HL-60/S4 treated with retinoic acid at 250 ng/mL for 4 days and 3 days (cell line): Measurements from ENCODE around the gene YTHDF1.

Source experiments
- in situ Hi-C: fragments of 300-500 bp; cut with MboI; formaldehyde crosslinking; loops from 2 replicates; pipeline ENCODE4 v1.7.0; 2022; ENCODE audit warnings: low sequenced_read_pairs

The YTHDF1 gene

DNA sequence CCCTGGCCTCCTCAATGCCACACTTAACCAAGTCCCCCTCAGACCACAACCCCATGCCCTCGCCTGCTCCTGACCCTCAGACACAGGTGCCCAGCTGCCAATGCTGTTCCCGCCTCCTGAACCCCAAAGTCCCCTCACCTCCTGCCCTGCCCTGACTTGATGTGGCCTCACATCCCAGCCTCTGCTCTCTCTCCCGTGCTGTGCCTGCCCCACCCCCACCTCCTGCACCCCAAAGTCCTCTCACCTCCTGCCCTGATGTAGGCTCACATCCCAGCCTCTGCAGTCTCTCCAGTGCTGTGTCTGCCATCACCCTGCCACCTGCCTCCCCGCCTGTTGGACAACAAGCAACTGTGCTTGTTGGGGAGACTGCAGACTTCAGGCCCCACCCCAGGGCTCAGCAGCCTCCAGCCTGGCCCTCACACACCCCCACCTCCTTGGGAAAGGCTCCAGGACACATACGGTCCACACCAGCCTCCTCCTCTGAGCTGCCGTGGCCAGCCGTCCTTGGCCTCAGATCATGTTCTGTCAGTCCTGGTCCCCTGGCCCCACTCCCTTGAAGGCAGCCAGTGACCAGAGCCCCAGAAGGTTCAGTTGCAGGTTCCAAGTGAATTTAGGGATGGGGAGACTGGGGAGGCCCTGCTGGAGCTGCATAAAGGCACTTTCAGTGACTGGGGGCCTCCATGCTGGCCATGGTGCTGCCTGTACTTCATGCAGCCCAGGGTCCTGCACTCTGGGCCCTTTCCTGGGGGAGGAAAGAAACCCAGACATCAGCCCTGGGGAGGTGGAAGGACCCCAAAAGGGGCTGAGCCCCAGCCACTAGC, 28.4 kb downstream of the YTHDF1 start:
- in situ Hi-C loops: no loop called here

DNA sequence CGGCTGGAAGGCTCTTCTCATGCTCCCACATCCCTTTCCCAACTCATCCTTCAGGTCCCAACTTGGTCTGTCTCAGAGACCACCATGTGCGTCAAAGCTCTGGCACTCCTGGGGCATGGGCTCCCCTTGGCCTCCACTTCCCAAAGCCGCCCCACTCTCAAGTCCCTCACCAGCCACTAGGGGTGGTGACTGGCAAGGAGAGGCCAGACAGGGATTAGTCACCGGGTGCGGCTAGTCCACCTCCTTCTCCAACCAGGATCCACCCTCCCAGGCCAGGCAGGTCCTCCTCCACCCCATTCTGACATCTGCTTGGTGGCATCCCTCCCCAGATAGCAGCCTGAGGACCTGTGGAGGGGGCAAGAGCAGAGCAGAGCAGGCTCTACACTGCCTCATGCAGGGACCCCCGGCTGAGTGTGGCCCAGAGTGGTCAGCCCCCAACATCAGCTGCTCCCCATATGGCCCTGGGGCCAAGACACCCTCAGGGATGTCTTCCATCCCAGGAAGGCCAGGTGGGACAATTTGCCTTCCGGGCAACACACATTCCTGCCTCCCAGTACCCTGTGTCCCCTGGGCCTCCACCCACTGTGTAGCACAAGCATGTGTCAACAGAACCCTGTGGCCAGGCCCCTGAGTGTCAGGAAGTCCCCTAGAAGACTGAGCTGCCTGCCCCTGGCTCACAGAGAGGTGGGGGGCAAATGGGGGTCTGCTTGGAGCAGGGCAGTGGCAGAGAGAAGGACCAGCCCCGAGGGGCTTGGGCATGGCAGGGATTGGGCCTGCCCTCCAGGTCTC, 29.2 kb downstream of the YTHDF1 start:
- in situ Hi-C loops: no loop called here

DNA sequence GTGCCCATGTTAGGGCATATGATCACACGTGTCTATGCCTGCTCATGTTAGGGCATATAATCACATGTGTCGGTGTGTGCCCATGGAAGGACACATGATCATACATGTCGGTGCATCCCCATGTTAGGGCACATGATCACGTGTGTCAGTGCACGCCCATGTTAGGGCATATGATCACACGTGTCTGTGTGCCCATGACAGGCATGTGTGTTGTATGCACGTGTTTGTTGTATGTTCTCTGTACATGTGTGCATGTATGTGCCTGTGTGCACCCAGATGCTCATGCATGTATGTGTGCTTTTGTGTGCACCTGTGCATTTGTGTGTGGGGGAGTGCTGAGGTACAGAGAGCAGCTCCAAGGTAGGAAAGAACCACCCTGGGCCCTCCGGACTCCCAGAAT, 29.8 kb downstream of the YTHDF1 start:
- in situ Hi-C loops: no loop called here

DNA sequence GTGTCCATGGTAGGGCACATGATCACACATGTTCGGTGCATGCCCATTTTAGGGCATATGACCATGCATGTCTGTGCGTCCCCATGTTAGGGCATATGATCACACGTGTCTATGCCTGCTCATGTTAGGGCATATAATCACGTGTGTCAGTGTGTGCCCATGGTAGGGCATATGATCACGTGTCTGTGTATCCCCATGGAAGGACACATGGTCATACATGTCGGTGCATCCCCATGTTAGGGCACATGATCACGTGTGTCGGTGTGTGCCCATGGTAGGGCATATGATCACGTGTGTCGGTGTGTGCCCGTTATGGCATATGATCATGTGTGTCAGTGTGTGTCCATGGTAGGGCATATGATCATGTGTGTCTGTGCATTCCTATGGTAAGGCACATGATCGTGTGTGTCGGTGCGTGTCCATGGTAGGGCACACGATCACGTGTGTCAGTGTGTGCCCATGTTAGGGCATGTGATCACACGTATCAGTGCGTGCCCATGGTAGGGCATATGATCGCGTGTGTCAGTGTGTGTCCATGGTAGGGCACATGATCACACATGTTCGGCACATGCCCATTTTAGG, 30.6 kb downstream of the YTHDF1 start:
- in situ Hi-C loops: no loop called here

DNA sequence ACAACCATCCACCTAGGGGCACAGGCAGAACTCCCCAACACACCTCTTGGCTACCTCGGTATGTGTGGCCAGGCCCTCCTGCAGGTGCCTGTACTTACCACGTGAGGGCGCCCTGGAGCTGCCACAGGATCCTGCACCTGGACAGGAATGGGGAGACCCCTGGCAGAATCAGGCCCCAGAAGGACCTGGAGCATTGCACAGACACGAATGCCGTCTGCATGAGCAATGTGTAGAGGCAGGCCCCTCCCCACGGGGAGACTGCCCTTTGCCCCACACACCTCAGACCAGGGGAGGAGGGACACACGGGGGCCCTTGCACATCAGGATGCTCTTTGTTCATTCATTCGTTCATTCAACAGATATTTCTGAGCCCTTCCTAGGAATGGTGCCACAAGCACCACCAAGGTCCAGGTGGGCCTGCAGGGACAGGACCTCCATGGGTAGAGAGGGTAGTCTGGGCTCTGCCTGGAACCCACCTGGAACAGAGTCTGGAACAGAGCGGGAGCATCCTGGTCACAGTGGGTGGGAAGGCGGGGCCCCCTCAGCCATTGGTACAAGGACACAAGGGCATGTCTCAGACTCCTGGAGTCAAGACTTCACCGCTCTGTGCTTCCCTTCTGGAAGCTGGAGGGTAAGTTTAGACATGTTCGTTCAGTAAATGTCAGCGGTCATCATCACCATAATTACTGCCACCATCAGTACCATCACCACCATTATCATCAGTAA, 32.3 kb downstream of the YTHDF1 start:
- in situ Hi-C loops: no loop called here

DNA sequence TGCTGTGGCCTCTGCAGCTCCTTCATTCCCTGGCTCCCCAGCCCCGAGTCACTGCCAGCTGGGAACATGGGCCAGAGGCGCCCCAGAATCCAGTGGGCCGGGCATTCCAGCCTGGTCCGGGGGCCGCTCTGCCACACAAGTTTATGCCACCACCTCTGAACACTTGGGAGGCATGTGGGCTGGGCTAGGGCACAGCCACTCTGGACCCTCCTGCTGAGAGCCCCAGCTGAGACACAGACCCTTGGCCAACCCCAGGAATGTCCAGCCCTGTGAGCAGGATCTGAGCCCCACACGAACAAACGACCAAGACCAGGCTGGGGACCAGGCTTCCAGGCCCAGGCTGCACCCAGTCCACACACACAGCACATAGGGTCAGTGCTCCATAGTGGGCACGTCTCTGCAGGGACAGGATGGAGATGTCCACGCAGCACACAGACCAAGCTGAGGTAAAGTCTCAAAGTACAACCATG, 33.0 kb downstream of the YTHDF1 start:
- in situ Hi-C loops: no loop called here

GRCh38 chr20:63182425-63182824, 33.5 kb downstream of the YTHDF1 start:
- in situ Hi-C loops: no loop called here

DNA sequence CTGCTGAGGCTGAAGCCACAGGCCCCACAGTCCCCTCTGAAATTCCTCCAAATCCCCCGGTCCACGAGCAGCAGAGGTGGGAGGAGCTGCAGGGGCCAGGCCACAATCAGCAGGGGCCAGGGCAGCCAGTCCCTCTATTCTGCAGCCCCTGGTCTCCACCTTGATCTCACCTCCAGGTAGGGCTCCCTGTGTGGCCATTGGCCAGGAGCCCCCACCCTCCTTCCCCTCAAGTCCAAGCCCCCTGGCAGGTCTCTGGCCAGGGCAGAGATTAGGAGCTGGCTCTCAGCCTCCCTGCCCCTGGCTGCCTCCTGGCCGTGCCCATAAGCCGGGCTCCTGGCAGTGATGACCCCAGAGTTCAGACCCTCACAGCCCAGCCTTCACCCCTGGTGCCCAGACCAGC, 34.7 kb downstream of the YTHDF1 start:
- in situ Hi-C loops: no loop called here

- in situ Hi-C loops: no loop called here
These were observed 35.3 kb downstream of the YTHDF1 start for GRCh38 chr20:63180569-63181185.

- in situ Hi-C loops: no loop called here
These were observed 36.0 kb downstream of the YTHDF1 start for GRCh38 chr20:63179687-63180568.

- in situ Hi-C loops: no loop called here
These were observed 36.8 kb downstream of the YTHDF1 start for GRCh38 chr20:63178889-63179686.

DNA sequence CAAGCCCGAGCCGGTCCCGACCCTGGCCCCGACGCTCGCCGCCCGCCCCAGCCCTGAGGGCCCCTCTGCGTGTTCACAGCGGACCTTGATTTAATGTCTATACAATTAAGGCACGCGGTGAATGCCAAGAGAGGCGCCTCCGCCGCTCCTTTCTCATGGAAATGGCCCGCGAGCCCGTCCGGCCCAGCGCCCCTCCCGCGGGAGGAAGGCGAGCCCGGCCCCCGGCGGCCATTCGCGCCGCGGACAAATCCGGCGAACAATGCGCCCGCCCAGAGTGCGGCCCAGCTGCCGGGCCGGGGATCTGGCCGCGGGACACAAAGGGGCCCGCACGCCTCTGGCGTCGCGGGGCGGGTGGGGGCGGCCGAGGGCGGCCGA, 37.5 kb downstream of the YTHDF1 start:
- in situ Hi-C loops: no loop called here

DNA sequence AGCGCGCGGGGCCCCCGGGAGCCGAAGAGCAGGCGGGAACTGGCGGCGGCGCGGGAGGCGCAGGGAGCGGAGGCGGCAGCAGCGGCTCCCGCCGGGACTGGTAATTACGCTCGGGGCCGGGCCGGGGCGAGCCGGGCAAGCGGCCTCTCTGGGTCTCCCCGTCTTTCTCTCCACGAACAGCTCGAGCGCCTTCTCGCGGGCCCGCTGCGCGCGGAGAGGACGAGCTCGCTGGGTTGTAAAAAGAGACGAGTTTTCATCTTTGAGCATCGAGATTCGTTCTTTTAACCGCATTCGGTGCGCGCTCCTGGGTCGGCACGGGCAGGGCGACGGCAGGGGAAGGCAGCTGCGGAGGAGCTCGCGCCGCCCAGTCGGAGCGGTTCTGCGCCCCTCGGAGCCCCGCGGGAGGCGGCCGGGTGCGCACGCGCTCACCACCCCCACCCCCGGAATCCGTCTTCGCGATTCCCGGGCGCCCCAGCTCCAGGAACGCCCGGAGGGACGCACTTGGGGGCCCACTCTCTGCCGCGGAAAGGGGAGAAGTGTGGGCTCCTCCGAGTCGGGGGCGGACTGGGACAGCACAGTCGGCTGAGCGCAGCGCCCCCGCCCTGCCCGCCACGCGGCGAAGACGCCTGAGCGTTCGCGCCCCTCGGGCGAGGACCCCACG, 38.0 kb downstream of the YTHDF1 start:
- in situ Hi-C loops: no loop called here

GRCh38 chr20:63177134-63177784, 38.7 kb downstream of the YTHDF1 start:
- in situ Hi-C loops: no loop called here

GRCh38 chr20:63176427-63177133, 39.4 kb downstream of the YTHDF1 start:
- in situ Hi-C loops: no loop called here

- in situ Hi-C loops: no loop called here
These were observed 39.9 kb downstream of the YTHDF1 start for GRCh38 chr20:63176034-63176426.
